ACC112 (cell line): ENCODE measurements around the gene SERPINH1.

ENCODE experiments used
- H2AFZ ChIP-seq: fragments of 200-600 bp; sonication (generic); one replicate; pipeline ENCODE4 v1.6.0; 2017; ENCODE audit warnings: antibody characterized with exemption, low read length; ENCODE audit not compliant: unreplicated experiment
- H3K27ac ChIP-seq: fragments of 200-600 bp; sonication (generic); 2 replicates; pipeline ENCODE4 v1.5.1; 2014; ENCODE audit warnings: low read depth, mild to moderate bottlenecking, antibody characterized with exemption, low read length, moderate library complexity
- H3K27me3 ChIP-seq: fragments of 200-600 bp; sonication (generic); 2 replicates; pipeline ENCODE4 v1.6.1; 2014; ENCODE audit warnings: mild to moderate bottlenecking, antibody characterized with exemption, low read length, moderate library complexity, mixed read lengths; ENCODE audit not compliant: insufficient read depth
- H3K36me3 ChIP-seq: fragments of 200-600 bp; sonication (generic); 2 replicates; pipeline ENCODE4 v1.6.1; 2016; ENCODE audit warnings: mild to moderate bottlenecking, antibody characterized with exemption, low read length, moderate library complexity, mixed read lengths; ENCODE audit not compliant: insufficient read depth
- H3K4me1 ChIP-seq: fragments of 200-600 bp; sonication (generic); one replicate; pipeline ENCODE4 v1.6.1; 2016; ENCODE audit warnings: low read length, mixed read lengths; ENCODE audit not compliant: insufficient read depth, unreplicated experiment, control insufficient read depth
- H3K4me3 ChIP-seq: fragments of 200-600 bp; sonication (generic); 2 replicates; pipeline ENCODE4 v1.5.1; 2014; ENCODE audit warnings: mild to moderate bottlenecking, low read depth, low read length
- H3K79me2 ChIP-seq: fragments of 200-600 bp; sonication (generic); one replicate; pipeline ENCODE4 v1.6.0; 2016; ENCODE audit warnings: low read length; ENCODE audit not compliant: control insufficient read depth, unreplicated experiment, insufficient read depth

Gene SERPINH1

GRCh38 chr11:75533896-75534258 lies 28.2 kb upstream of the SERPINH1 start:
- no peak overlapping the region for H3K4me3 ChIP-seq
- no peaks in the 10 kb centered on the region for H3K36me3 ChIP-seq
- H3K4me1 ChIP-seq: peaks cover 7% of the 10 kb centered on the region
- H3K27me3 ChIP-seq: no peaks in the 10 kb centered on the region
- H2AFZ ChIP-seq: no peak overlapping the region
- H3K27ac ChIP-seq: no peak overlapping the region
- H3K79me2 ChIP-seq: no peaks in the 10 kb centered on the region

- Histone ChIP-seq H3K27me3 (no peaks in the 10 kb centered on the region), H3K36me3 (no peaks in the 10 kb centered on the region), H2AFZ (no peak overlapping the region), H3K27ac (no peak overlapping the region), H3K4me3 (no peak overlapping the region), H3K79me2 (no peaks in the 10 kb centered on the region), H3K4me1 (peaks cover 7% of the 10 kb centered on the region)
These were observed 27.6 kb upstream of the SERPINH1 start for GRCh38 chr11:75534259-75535069.

GRCh38 chr11:75535071-75535470 lies 27.0 kb upstream of the SERPINH1 start:
- H3K79me2 ChIP-seq: no peaks in the 10 kb centered on the region
- no peaks in the 10 kb centered on the region for H3K27me3 ChIP-seq
- peaks cover 7% of the 10 kb centered on the region for H3K4me1 ChIP-seq
- H3K4me3 ChIP-seq: no peak overlapping the region
- H2AFZ ChIP-seq: no peak overlapping the region
- H3K36me3 ChIP-seq: no peaks in the 10 kb centered on the region
- H3K27ac ChIP-seq: no peak overlapping the region

GRCh38 chr11:75536786-75537641 lies 25.0 kb upstream of the SERPINH1 start:
- no peaks in the 10 kb centered on the region for H3K27me3 ChIP-seq
- H3K4me1 ChIP-seq: peaks cover 7% of the 10 kb centered on the region
- H3K36me3 ChIP-seq: no peaks in the 10 kb centered on the region
- H3K79me2 ChIP-seq: no peaks in the 10 kb centered on the region
- no peak overlapping the region for H3K27ac ChIP-seq
- H3K4me3 ChIP-seq: no peak overlapping the region
- no peak overlapping the region for H2AFZ ChIP-seq

GRCh38 chr11:75537740-75538139 lies 24.3 kb upstream of the SERPINH1 start:
- no peaks in the 10 kb centered on the region for H3K79me2 ChIP-seq
- no peak overlapping the region for H2AFZ ChIP-seq
- H3K27ac ChIP-seq: no peak overlapping the region
- no peak overlapping the region for H3K4me3 ChIP-seq
- peaks cover 7% of the 10 kb centered on the region for H3K4me1 ChIP-seq
- no peaks in the 10 kb centered on the region for H3K36me3 ChIP-seq
- no peaks in the 10 kb centered on the region for H3K27me3 ChIP-seq

GRCh38 chr11:75538150-75538942 lies 23.7 kb upstream of the SERPINH1 start:
- Histone ChIP-seq H3K4me1 (peaks cover 7% of the 10 kb centered on the region), H3K4me3 (no peak overlapping the region), H3K79me2 (no peaks in the 10 kb centered on the region), H3K27me3 (no peaks in the 10 kb centered on the region), H2AFZ (no peak overlapping the region), H3K27ac (no peak overlapping the region), H3K36me3 (no peaks in the 10 kb centered on the region)

GRCh38 chr11:75539459-75540334 lies 22.4 kb upstream of the SERPINH1 start:
- Histone ChIP-seq H3K4me1 (no peaks in the 10 kb centered on the region), H3K4me3 (no peak overlapping the region), H2AFZ (no peak overlapping the region), H3K79me2 (no peaks in the 10 kb centered on the region), H3K27me3 (no peaks in the 10 kb centered on the region), H3K27ac (no peak overlapping the region), H3K36me3 (no peaks in the 10 kb centered on the region)

GRCh38 chr11:75541193-75542087 lies 20.6 kb upstream of the SERPINH1 start:
- no peak overlapping the region for H2AFZ ChIP-seq
- H3K36me3 ChIP-seq: no peaks in the 10 kb centered on the region
- no peak overlapping the region for H3K27ac ChIP-seq
- H3K4me3 ChIP-seq: no peak overlapping the region
- H3K79me2 ChIP-seq: no peaks in the 10 kb centered on the region
- H3K27me3 ChIP-seq: no peaks in the 10 kb centered on the region
- H3K4me1 ChIP-seq: no peaks in the 10 kb centered on the region

- no peak overlapping the region for H3K4me3 ChIP-seq
- H3K79me2 ChIP-seq: no peaks in the 10 kb centered on the region
- no peaks in the 10 kb centered on the region for H3K27me3 ChIP-seq
- H2AFZ ChIP-seq: no peak overlapping the region
- no peaks in the 10 kb centered on the region for H3K4me1 ChIP-seq
- H3K36me3 ChIP-seq: no peaks in the 10 kb centered on the region
- H3K27ac ChIP-seq: no peak overlapping the region
These were observed 20.0 kb upstream of the SERPINH1 start for GRCh38 chr11:75542088-75542438.
